HG03342 (cell line): ENCODE results near the gene PAK3.

Source experiments
- ATAC-seq: cut with Tn5 transposase; IDR thresholded peaks from one replicate; pipeline ENCODE4 v1.9.1; 2021; ENCODE audit warnings: mild to moderate bottlenecking, moderate library complexity; ENCODE audit not compliant: unreplicated experiment

Gene PAK3

DNA sequence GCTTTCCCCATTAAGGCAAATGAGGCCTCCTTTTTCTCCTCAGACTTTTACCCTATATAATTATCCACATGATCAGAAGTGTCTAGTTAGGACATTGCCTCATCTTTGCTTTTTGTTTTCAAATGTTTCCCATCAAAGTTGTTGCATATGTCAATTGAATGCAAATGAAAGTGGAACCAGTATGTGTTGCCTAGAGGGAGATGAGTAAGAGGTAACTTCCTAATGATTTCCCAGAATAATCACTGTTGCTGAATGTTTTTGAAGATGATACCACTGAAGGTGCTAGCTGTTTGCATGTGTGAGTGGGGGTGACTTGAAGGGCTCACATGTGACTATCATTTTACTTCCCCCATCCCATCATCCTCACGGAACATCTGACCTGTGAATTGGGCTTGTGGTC is 33.9 kb downstream of the PAK3 start:
- no peak for ATAC-seq

- ATAC-seq = no peak
These were observed 35.6 kb downstream of the PAK3 start for GRCh38 chrX:111131572-111131971.

- no peak for ATAC-seq
These were observed 37.4 kb downstream of the PAK3 start for GRCh38 chrX:111133389-111133788.

- no peak for ATAC-seq
These were observed 49.9 kb downstream of the PAK3 start for GRCh38 chrX:111145878-111146277.

- no peak for ATAC-seq
These were observed 55.8 kb downstream of the PAK3 start for GRCh38 chrX:111151764-111152163.

GRCh38 chrX:111159232-111159631 is 63.2 kb downstream of the PAK3 start:
- no peak for ATAC-seq

DNA sequence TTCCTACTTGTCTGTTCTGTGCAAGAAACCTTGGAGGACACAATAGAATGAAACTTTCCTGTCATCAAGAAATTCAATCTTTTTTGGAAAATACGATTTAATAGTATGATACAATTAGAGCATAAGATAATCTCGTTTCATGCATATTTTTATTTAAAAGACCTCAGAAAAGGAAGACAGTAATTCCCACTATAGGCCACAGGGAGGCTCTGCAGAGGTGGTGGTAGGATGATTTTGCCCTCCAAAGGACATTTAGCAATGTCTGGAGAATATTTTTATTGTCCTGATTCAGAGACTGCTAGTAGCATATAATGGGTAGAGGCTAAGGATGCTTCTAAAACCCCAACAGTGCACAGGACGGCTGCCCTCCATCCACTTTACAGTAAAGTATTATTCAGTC is 68.7 kb downstream of the PAK3 start:
- ATAC-seq = no peak

DNA sequence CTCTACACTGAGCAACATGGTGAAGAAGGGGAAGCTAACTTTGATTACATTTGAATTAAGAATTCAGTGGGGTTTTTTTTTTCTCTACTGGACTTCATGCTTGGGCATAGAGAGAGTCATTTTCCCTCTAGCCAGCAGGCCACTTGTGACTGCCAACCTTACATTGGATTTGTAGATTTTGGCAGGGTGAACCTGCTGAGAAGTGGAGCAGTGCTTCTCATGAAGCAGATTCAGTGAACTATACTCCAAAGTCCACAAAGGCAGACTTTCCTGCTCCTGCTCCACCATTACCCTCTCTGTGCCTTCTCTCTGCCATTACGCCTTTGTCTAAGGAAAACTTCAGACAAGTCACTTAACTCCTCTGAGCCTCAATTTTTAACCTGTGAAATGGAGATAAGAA is 69.9 kb downstream of the PAK3 start:
- no peak for ATAC-seq

GRCh38 chrX:111167334-111167733 is 71.3 kb downstream of the PAK3 start:
- no peak for ATAC-seq

GRCh38 chrX:111168314-111168713 is 72.3 kb downstream of the PAK3 start:
- no peak for ATAC-seq

DNA sequence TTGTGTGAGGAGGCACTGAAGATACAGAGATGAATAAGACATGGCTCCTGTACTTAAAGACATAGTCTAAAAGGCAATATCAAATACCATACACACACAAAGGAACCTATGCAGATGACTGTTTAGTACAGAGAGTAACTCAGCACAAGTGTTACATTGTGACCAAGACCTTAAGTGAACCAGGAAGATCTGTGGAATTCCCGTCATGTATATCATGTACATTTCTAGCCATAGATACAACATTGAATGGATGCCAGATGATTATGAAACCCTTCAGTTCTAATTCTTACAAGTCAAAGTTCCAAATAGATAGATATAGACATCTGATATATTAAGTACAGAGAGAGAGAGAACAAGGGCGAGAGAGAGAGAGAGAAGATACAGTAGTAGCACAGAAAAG is 73.2 kb downstream of the PAK3 start:
- ATAC-seq = no peak

- ATAC-seq = no peak
These were observed 74.0 kb downstream of the PAK3 start for GRCh38 chrX:111170017-111170416.

DNA sequence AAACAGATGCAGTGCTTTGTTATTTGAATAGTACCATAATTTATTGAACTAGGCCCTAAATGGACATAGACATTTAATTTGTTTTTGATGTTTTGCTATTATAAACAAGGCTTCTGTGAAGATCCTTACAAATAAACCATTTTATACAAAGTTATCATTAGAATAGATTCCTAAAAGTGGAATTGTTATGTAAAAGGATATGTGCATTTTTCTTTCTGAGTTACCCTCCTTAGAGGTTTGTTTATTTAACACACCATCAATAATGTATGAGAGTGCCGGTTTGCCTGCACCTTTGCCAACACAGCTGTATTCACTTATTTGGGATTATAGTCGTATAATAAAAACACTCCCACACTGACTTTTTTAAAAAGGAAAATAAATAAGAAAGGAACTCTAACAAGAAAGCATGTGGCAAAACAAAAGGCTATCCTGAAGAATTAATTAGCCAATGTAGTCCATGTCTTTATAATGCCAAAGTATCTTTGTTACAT is 84.8 kb downstream of the PAK3 start:
- ATAC-seq = no peak

DNA sequence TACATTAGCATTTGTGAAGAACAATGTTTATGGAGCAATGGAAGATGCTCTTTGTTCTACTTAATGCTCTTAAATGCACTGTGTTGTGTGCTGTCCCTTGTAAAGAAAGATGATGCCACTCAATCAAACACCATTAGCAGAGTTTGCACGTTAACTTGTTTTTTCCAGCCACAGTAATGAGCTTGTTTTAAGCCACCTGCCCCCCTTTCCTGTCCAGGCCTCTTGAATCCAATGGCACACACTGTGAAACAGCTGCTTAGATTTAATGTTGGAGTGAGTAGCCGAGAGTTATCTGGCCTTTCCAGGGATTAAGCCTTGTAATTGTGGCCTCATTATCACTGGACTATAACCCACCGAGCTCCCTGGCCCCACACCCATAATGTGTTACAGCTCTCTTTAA is 86.0 kb downstream of the PAK3 start:
- ATAC-seq = no peak

- no peak for ATAC-seq
These were observed 87.0 kb downstream of the PAK3 start for GRCh38 chrX:111182997-111183396.

- ATAC-seq = no peak
These were observed 95.6 kb downstream of the PAK3 start for GRCh38 chrX:111191598-111191997.

DNA sequence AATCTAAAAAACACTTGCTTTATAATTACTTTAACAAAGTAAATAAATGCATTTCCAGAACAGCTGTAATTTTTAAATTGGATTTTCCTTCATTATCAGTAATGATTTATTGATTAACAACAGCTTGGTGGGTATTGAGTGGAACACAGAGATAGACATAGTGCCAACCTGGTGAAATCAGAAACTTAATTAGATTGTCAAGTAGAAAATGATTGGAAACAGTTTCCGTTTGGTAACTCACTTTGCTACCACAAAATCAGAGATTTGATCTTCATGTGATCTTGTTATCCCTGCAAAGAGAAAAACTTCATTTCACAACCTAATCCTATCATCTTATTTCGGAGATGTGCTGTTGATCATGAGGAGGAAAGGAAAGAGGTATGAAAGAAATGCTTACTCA is 103.5 kb downstream of the PAK3 start:
- ATAC-seq = no peak

DNA sequence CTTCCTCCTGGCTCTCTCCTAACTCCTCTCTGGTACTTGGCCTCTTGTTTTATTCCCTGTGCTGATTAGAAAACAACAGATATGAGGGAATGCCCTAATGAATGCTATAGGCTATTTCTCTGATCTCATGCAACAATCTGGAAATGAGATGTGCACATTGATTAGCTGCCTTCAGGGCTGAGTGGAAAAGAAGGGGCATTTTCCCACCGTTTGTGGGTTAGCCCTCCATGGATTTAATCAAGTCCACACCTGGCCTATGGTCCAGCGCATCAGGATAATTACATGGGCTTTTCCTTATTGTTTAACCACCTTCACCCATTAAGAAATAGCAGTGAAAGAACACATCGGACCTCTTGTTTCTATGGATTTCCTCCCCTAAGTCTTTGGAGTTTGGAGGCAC is 104.3 kb downstream of the PAK3 start:
- ATAC-seq = no peak

DNA sequence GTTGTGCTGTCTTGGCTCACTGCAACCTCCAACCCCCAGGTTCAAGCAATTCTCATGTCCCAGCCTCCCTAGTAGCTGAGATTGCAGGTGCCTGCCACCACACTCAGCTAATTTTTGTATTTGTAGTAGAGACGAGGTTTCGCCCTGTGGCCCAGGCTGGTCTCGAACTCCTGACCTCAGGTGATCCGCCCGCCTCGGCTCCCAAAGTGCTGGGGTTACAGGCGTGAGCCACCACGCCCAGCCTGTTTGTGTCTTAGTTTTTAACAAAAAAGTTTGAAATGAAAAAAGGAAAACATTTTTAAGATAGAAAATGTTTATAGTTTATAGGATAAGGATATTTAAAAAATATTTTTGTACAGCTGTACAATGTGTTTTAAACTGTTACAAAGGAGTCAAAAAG is 111.9 kb downstream of the PAK3 start:
- no peak for ATAC-seq

DNA sequence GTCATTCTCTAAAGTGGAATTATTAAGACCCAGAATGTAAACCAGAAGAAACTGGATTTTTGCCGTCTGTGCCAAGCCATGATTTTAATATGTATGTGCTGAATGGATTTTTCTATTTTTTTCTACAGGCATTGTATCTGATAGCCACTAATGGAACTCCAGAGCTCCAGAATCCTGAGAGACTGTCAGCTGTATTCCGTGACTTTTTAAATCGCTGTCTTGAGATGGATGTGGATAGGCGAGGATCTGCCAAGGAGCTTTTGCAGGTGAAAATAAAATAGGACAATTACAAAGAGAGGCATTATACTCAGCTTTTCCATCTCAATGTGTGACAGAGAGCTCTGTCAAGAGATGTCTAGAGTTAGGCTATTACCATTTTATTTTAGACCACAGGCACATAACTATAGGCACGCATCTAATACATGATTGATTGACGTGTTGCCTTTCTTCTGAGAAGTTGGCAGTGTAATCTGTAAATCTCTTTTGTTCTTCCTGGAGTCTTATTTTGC is 120.4 kb downstream of the PAK3 start:
- ATAC-seq = no peak

DNA sequence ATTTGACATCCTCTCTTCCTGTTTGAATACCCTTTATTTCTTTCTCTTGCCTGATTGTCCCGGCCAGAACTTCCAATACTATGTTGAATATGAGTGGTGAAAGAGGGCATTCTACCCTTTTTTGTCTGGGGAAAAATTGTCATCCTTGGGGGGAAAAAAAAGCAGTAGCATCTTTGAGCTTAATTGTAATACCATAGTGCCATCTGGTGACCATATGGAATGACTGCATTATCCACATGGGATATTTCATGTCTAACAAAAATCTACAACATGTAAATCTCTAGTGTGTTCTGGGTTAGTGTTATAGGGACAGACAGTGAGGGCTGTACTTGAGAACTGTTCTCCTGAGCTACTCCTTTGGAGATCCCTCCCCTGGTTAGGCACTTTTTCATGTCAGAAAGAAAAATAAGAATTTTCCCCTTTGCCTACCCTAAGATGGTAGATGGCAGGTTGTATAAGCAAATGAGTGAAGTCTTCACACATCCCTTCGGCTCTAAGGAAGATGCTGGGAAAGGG is 148.3 kb downstream of the PAK3 start:
- no peak for ATAC-seq

GRCh38 chrX:111254896-111255693 is 159.1 kb downstream of the PAK3 start:
- no peak for ATAC-seq

DNA sequence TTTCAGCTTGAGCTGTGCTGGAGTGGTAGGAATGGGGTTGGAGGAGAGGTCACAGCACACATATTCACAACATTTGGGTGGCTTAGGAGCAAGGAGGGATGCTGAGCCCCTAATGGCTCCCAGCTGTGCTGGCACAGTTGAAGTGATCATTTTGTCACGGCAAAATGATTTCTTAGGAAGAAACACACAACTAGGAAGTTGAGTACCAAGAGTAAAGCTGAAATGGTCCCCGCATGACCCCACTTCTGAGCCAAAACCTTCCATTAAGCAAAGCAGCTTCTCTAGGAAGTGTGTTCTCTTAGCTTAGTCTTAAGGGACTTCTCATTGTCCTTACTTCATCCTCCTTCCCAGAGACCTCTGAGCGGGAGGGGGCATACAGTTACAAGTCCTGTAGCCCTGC is 161.7 kb downstream of the PAK3 start:
- ATAC-seq = no peak
